Activated CD4-positive, alpha-beta T cell treated with anti-CD3 and anti-CD28 coated beads, Interleukin-2, Interleukin-6, amounts not matched to agents 100 ng/mL and 50 ng/mL, durations not matched to agents 16 hours and 8 hours (primary cell): ENCODE data around the gene RASSF5.
"Not testable (repeated sequence)": the region's sequence is repeated elsewhere in the genome, so short reads cannot be mapped to it uniquely, and the experiment has no call there.

Source experiments
- DNase-seq: peaks from one replicate; pipeline ENCODE4 v3.0.0-alpha.2; 2020

RASSF5 gene

DNA sequence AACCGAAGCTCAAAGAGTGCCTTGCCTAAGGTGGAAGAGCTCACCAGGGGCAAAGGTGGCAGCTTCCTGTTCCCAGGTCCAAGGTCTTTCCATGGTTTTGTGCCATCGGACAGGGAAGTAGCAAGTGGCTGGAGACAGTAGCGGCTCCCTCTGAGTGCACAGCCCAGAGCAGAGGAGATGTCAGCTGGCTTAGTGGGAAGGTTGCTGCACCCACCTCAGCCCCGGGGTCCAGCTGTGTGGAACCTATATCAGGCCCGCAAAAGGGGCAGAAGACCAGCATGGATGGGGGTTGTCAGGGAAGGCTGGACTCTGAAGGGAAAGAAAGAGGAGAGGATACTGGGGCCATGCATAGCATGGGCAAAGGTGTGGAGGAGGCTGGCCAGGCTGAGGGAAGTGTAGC lies 30.2 kb upstream of the RASSF5 start:
- no peak for DNase-seq

GRCh38 chr1:206477581-206478380 lies 29.6 kb upstream of the RASSF5 start:
- no peak for DNase-seq

DNA sequence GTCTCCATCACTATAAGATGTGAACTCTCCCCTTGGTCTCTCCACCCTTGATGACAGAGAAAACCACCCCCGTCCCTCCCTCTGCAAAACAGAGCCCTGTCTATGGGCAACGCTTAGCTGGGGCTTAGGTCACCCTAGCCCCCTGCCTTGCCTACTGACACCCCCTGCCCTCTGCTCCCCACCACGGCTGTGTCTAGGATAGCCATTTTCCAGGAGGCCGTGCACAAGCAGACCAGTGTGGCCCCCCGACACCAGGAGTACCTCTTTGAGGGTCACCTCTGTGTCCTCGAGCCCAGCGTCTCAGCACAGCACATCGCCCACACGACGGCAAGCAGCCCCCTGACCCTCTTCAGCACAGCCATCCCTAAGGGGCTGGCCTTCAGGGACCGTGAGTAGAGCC lies 28.6 kb upstream of the RASSF5 start:
- no peak for DNase-seq

- peak; percentile 73 for DNase-seq
These were observed 27.9 kb upstream of the RASSF5 start for GRCh38 chr1:206479183-206480125.

- DNase-seq = no peak
These were observed 27.1 kb upstream of the RASSF5 start for GRCh38 chr1:206480211-206480610.

- DNase-seq = no peak
These were observed 24.7 kb upstream of the RASSF5 start for GRCh38 chr1:206482611-206483010.

- DNase-seq = not testable (repeated sequence)
These were observed 23.5 kb upstream of the RASSF5 start for GRCh38 chr1:206483864-206484263.

DNA sequence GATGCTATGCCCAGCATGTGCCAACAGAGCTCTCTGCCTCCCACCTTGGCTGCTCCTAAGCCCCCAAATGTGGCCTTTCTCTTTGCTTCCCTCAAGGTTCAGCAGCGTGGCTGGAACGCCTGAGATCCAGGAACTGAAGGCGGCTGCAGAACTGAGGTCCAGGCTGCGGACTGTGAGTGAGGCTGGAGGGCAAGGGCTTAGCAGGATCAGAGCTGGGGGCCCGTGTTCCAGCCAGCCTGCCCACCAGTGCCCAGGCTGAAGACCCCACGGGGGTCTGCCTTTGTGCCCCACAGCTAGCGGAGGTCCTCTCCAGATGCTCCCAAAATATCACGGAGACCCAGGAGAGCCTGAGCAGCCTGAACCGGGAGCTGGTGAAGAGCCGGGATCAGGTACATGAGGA lies 22.4 kb upstream of the RASSF5 start:
- DNase-seq = no peak

DNA sequence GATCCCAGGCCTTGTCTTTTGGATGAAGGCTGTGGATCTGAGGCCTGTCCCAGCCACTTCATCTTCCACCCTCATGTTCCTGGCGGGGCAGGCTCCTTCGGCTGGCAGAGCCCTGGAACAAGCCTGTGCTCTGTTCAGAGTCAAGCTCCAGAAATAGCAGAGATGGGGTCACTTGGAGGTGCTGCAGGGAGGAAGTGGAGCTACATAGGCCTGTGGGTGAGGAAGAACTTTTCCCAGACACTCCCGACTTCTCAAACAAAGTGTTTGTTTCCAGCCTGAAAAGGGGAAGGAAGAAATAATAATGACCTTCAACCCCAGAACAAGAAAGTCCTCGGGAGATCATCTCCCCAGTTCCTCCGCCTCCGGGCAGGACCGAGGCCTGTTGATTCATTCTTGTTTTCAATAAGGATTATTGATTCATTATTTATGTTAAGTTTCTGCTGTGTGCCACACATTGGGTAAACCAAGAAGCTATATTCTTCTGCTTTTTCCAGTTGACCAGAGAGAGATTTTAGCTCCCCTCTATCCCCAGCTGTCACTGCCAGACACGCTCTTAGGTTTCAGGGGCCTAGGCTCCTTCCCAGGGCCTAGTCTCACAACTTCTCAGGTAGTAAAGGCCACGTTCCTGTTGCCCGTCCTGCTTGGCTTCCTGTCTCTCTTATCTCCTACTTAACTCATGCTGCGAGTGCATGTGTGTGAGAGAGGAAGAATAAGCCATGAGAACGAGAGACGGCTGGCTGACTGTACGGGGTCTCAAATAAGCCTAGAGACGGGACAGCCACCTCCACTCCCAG lies 20.1 kb upstream of the RASSF5 start:
- no peak for DNase-seq

DNA sequence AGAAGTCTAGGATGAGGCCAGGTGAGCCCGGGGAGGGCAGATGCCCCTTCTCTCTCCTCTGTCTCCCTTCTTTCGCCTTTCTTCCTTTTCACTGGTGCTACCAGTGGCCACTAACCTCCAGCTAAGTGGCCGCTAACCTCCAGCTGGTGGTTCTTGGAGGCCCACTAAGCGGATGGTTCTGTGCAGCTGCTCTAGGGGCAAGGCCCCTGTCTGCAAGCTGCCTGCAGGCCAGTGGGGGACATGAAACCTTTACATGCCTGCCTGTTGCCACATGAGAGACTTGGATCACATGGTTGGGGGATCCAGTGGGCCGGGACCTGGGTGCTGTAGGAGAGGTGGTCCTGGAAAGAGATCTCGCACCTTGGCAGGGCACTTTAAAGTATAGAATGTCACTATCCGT lies 19.4 kb upstream of the RASSF5 start:
- no peak for DNase-seq

DNA sequence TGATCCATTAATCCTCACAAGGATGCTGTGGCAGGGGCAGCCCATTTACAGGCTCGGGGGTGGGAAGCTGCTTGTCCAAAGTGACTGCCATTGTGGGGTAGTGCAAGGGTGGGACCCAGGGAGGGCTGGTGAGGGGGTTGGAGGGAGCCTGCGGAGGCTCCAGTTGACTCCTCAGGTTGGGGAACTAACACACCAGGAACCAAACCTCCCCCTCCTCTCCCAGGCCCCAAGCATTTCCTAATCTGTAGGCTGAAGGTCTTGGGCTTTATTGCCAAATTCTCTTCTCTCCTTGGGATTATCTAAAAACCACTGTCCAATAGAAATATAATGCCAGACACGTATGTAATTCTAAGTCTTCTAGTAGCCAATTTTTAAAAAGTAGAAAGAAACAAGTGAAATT lies 18.9 kb upstream of the RASSF5 start:
- DNase-seq = no peak

GRCh38 chr1:206489980-206490770 lies 17.2 kb upstream of the RASSF5 start:
- peak; percentile 81 for DNase-seq

GRCh38 chr1:206490771-206491405 lies 16.4 kb upstream of the RASSF5 start:
- no peak for DNase-seq

DNA sequence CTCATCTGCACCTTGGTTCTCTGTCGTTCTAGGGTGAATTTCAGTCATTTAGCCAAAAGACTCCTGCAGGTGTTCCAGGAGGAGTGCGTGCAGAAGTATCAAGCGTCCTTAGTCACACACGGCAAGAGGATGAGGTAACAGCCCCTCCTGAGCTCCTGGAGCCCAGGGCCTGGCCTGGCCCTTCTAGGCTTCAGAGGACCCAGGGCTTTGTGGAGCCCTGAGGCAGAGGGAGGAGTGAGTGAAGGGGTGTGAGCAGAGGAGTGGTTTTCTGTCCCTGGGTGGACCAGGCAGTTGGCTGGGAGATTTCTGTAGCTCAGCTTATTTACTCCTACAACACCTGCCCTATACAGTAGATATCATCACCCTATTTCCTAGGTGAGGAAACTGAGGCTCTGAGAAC lies 15.7 kb upstream of the RASSF5 start:
- DNase-seq = no peak

GRCh38 chr1:206492589-206492988 lies 14.7 kb upstream of the RASSF5 start:
- no peak for DNase-seq

GRCh38 chr1:206493279-206493678 lies 14.1 kb upstream of the RASSF5 start:
- DNase-seq = no peak

GRCh38 chr1:206495011-206495461 lies 12.3 kb upstream of the RASSF5 start:
- no peak for DNase-seq

DNA sequence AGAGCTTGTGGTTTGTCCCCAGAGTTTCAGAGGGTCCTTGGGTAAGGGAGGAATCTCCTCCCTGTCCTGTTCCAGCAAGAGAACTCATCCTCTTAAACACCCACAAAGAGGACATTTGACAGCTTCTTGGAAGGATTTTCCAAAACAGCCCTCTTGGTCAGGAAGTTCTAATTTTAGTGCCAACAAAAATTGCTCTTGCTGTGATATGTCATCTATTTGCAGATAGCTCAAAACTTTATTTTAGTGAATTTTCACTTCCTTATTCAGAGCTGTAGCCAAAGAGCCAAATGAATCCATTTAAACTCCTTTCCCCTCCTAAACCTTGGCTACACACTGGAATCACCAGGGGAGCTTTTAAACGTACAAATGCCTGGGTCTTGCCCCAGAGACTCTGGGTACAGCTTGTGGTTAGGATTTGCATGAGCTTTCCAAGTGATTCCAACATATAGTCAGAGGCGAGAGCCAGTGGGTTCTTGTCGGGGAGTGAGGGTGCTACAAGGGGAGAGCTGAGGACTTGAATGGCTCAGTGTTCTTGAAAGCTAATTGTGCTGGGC lies 11.8 kb upstream of the RASSF5 start:
- DNase-seq = no peak

- DNase-seq = no peak
These were observed 11.1 kb upstream of the RASSF5 start for GRCh38 chr1:206496131-206496793.

DNA sequence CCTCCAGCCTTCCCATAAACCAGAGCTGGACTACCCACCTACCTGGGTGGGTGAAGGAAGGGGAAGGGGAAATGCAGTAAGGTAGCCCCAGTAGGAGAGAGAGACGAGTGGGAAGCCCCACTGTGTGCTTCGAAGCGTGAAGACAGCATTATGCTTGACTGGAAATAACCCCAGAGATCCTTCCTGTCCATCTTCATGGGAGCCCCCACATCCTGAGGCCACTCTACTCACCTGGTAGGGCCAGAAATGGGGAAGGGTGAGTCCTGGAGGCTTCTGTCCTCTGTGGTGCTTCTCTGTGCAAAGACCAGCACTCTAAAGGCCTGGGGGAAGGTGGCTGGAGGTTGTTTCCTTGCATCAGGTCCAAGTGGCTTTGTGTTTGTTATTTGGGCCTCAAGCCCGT lies 10.0 kb upstream of the RASSF5 start:
- no peak for DNase-seq

- no peak for DNase-seq
These were observed 9.6 kb upstream of the RASSF5 start for GRCh38 chr1:206497774-206498173.
